K562 (cell line): ENCODE data around the gene TBC1D26. TPM values are rescaled to one million over a fixed set of nuclear protein-coding genes. Genes with fewer than 3 reads are reported as not detected.

ENCODE experiments used
- ATAC-seq: fragments of 200-7000 bp; cut with Tn5 transposase; 3 replicates; pipeline ENCODE4 v1.9.1; 2020; ENCODE audit warnings: moderate library complexity
- BruUV-seq: library from RNA; stranded (reverse); fragments of 400-500 nt; replicated peaks from 2 replicates; lab custom pipeline; 2021; lab: Mats Ljungman, UMichigan
- CTCF ChIA-PET: fragments of 300-600 bp; formaldehyde crosslinking; extraction: SDS; loops from one replicate; lab custom pipeline; 2021; ENCODE audit warnings: low intra/inter-chr PET ratio; lab: Yijun Ruan, JAX
- POLR2A ChIA-PET: fragments of 300-600, 350-650 bp; sonication (Branson Sonifier 250); formaldehyde crosslinking; extraction: SDS; loops from one replicate; lab custom pipeline; 2021; ENCODE audit warnings: antibody characterized with exemption, inconsistent platforms; lab: Yijun Ruan, JAX
- DNase-seq, 4 experiments: peaks; one replicate each; pipeline versions ENCODE4 v3.0.0 to v3.0.0-alpha.2; 2011 to 2018; ENCODE audit warnings: low spot score in 3 of 4, mixed read lengths in 3 of 4; ENCODE audit errors: extremely low read depth in 1 of 4
- FAIRE-seq: peaks from 2 replicates; lab custom pipeline; 2011; peaks lifted over from hg19 to GRCh38; lab: Jason Lieb, UNC
- H2AFZ ChIP-seq: 2 replicates; pipeline ENCODE4 v1.6.0; 2011; ENCODE audit warnings: low read depth, low read length, control low read depth, inconsistent platforms
- H3K27ac ChIP-seq: fragments of 200-600 bp; 3 replicates; pipeline ENCODE4 v1.8.0; 2011; ENCODE audit warnings: low read depth, mild to moderate bottlenecking, control low read depth, inconsistent platforms, low read length, moderate library complexity, mixed read lengths; ENCODE audit errors: extremely low read depth
- H3K27me3 ChIP-seq, 2 experiments: fragments of 300-600 bp in 1 of 2; 2 replicates in 1 of 2; 3 replicates in 1 of 2; pipeline versions ENCODE4 v1.6.0 to v1.8.0; 2011; ENCODE audit warnings: inconsistent platforms in 2 of 2, low read length in 2 of 2, mild to moderate bottlenecking in 1 of 2, mixed read lengths in 1 of 2, moderate library complexity in 1 of 2; ENCODE audit not compliant: control insufficient read depth in 2 of 2, insufficient read depth in 2 of 2
- H3K36me3 ChIP-seq: fragments of 300-600 bp; 3 replicates; pipeline ENCODE4 v1.8.0; 2011; ENCODE audit warnings: mild to moderate bottlenecking, low read length, inconsistent platforms; ENCODE audit not compliant: control insufficient read depth, insufficient read depth
- H3K4me1 ChIP-seq, 2 experiments: fragments of 200-600 bp in 1 of 2; replicated peaks in 1 of 2; 2 replicates in 1 of 2; 3 replicates in 1 of 2; pipeline versions ENCODE4 v1.5.1 to v1.8.0; 2011; ENCODE audit warnings: inconsistent platforms in 2 of 2, low read length in 2 of 2, mild to moderate bottlenecking in 1 of 2, mixed read lengths in 1 of 2, moderate library complexity in 1 of 2; ENCODE audit not compliant: control insufficient read depth in 2 of 2, insufficient read depth in 2 of 2
- H3K4me2 ChIP-seq: 2 replicates; pipeline ENCODE4 v1.6.1; 2011; ENCODE audit warnings: low read length, control low read depth, inconsistent platforms, mixed read lengths; ENCODE audit not compliant: insufficient read depth
- H3K4me3 ChIP-seq: fragments of 200-600 bp; sonication (generic), shearing (Covaris generic); 2 replicates; pipeline ENCODE4 v1.5.1; 2016; ENCODE audit warnings: control low read depth, inconsistent platforms
- H3K79me2 ChIP-seq: fragments of 200-600 bp; 3 replicates; pipeline ENCODE4 v1.8.0; 2011; ENCODE audit warnings: low read length, inconsistent platforms; ENCODE audit not compliant: control insufficient read depth, insufficient read depth
- H3K9ac ChIP-seq, 2 experiments: 2 replicates each; pipeline versions ENCODE4 v1.6.0 to v1.6.1; 2011; ENCODE audit warnings: low read depth in 2 of 2, low read length in 2 of 2, control low read depth in 1 of 2, inconsistent platforms in 1 of 2, mild to moderate bottlenecking in 1 of 2, mixed read lengths in 1 of 2; ENCODE audit not compliant: insufficient read depth in 1 of 2
- H3K9me1 ChIP-seq: one replicate; pipeline ENCODE4 v1.6.0; 2011; ENCODE audit warnings: inconsistent platforms, mild to moderate bottlenecking, low read length, moderate library complexity; ENCODE audit not compliant: control insufficient read depth, insufficient read depth
- H3K9me3 ChIP-seq: replicated peaks from 2 replicates; pipeline ENCODE4 v1.5.1; 2011; ENCODE audit warnings: low read depth, low read length, inconsistent platforms; ENCODE audit not compliant: control insufficient read depth, insufficient read depth
- H4K20me1 ChIP-seq: replicated peaks from 2 replicates; pipeline ENCODE4 v1.6.1; 2011; ENCODE audit warnings: low read length, inconsistent platforms, mixed read lengths; ENCODE audit not compliant: control insufficient read depth, insufficient read depth
- ARID3A ChIP-seq: IDR thresholded peaks from 2 replicates; pipeline ENCODE4 v1.6.1; 2012; ENCODE audit warnings: low read depth, low read length, improper control_type of control experiment, borderline replicate concordance
- ATF4 ChIP-seq: fragments of 450-650 bp; formaldehyde crosslinking; IDR thresholded peaks from 2 replicates; pipeline ENCODE4 v1.4.0; 2022; ENCODE audit warnings: mild to moderate bottlenecking, moderate library complexity
- BCL6 ChIP-seq: fragments of 250-450 bp; sonication (Bioruptor Pico); IDR thresholded peaks from 2 replicates; pipeline ENCODE4 v1.4.0; 2020
- BCLAF1 ChIP-seq, 2 experiments: fragments of 450-650 bp in 1 of 2; IDR thresholded peaks; 2 replicates each; pipeline ENCODE4 v1.6.1; 2011 to 2017; ENCODE audit warnings: low read depth in 2 of 2, antibody characterized with exemption in 1 of 2, borderline replicate concordance in 1 of 2, low read length in 1 of 2, mild to moderate bottlenecking in 1 of 2, mixed read lengths in 1 of 2; ENCODE audit not compliant: control insufficient read depth in 1 of 2
- CBX1 ChIP-seq: sonication (generic); IDR thresholded peaks from 2 replicates; pipeline ENCODE4 v1.6.1; 2016; ENCODE audit warnings: antibody characterized with exemption, low read depth, mild to moderate bottlenecking
- ELF2 ChIP-seq: fragments of 250-450 bp; sonication (Bioruptor Pico); IDR thresholded peaks from 2 replicates; pipeline ENCODE4 v1.5.0; 2021; ENCODE audit warnings: mild to moderate bottlenecking
- EZH2 ChIP-seq: IDR thresholded peaks from 2 replicates; pipeline ENCODE4 v1.6.1; 2012; ENCODE audit warnings: low read depth, mild to moderate bottlenecking, inconsistent platforms, low read length, borderline replicate concordance
- L3MBTL2 ChIP-seq: fragments of 450-650 bp; IDR thresholded peaks from 2 replicates; pipeline ENCODE4 v1.6.1; 2016; ENCODE audit warnings: mild to moderate bottlenecking, moderate library complexity
- LCOR ChIP-seq: sonication (generic); formaldehyde crosslinking; IDR thresholded peaks from 2 replicates; pipeline ENCODE4 v1.8.0; 2022; ENCODE audit warnings: mild to moderate bottlenecking, missing genetic modification reagents
- NFXL1 ChIP-seq: fragments of 450-650 bp; formaldehyde crosslinking; IDR thresholded peaks from 2 replicates; pipeline ENCODE4 v1.4.0; 2021; ENCODE audit warnings: mild to moderate bottlenecking
- SAFB2 ChIP-seq: fragments of 200-400 bp; formaldehyde crosslinking; IDR thresholded peaks from 2 replicates; pipeline ENCODE4 v1.6.1; 2018; ENCODE audit warnings: borderline replicate concordance, low read length, low read depth, moderate library complexity; ENCODE audit not compliant: severe bottlenecking
- SMAD1 ChIP-seq: fragments of 150-350 bp; IDR thresholded peaks from 2 replicates; pipeline ENCODE4 v1.6.1; 2014; ENCODE audit warnings: low read length, low read depth; ENCODE audit not compliant: partially characterized antibody
- SOX6 ChIP-seq: fragments of 450-650 bp; IDR thresholded peaks from 2 replicates; pipeline ENCODE4 v1.6.1; 2014; ENCODE audit warnings: mild to moderate bottlenecking
- TCF15 ChIP-seq: fragments of 250-450 bp; sonication (Bioruptor Pico); IDR thresholded peaks from 2 replicates; pipeline ENCODE4 v1.8.0; 2022; ENCODE audit warnings: moderate library complexity, mild to moderate bottlenecking, inconsistent platforms
- XRCC3 ChIP-seq: fragments of 450-650 bp; IDR thresholded peaks from 2 replicates; pipeline ENCODE4 v1.6.1; 2017; ENCODE audit warnings: mild to moderate bottlenecking, moderate library complexity
- ZNF444 ChIP-seq: fragments of 250-450 bp; sonication (Bioruptor Pico); IDR thresholded peaks from 2 replicates; pipeline ENCODE4 v1.4.0; 2020; ENCODE audit warnings: mild to moderate bottlenecking, moderate library complexity
- ZNF76 ChIP-seq: fragments of 250-450 bp; sonication (Bioruptor Pico); IDR thresholded peaks from 2 replicates; pipeline ENCODE4 v1.4.0; 2020; ENCODE audit warnings: mild to moderate bottlenecking, moderate library complexity, borderline replicate concordance
- in situ Hi-C: fragments of 300-500 bp; cut with MboI; formaldehyde crosslinking; loops from 4 replicates; pipeline ENCODE4 v1.15.0; 2018; ENCODE audit warnings: inconsistent platforms, mixed read lengths
- intact Hi-C: fragments of 100-400 bp; cut with micrococcal nuclease; formaldehyde crosslinking; loops from 2 replicates; pipeline ENCODE4 v1.14.2; 2022
- polyA plus RNA-seq, 8 experiments: library from polyadenylated mRNA; depleted of rRNA in 4 of 8; stranded (reverse) in 5 of 8; unstranded in 3 of 8; fragments of >200 nt; fragmentation: Nextera tagmentation in 2 of 8; fragmentation: Illumina TruSeq in 1 of 8; extraction: Ambion mirVana in 2 of 8; extraction: Trizol in 1 of 8; gene quantifications; 2 replicates each; pipeline versions ENCODE4 v1.2.1 to v1.2.3, GENCODE V29; 2011 to 2014; ENCODE audit warnings: inconsistent platforms in 1 of 8, missing spikeins in 1 of 8
- total RNA-seq, 7 experiments: library from RNA; depleted of rRNA in 6 of 7; stranded (reverse); fragments of >200 nt in 6 of 7; fragmentation: Illumina TruSeq in 2 of 7; extraction: Trizol in 2 of 7; gene quantifications; 2 replicates each; pipeline versions ENCODE4 v1.2.1 to v1.2.3, GENCODE V29; 2011 to 2021; ENCODE audit warnings: low replicate concordance in 1 of 7
- TF ChIP-seq, protein P1 (sequence below): fragments of 250-450 bp; sonication (Bioruptor Pico); IDR thresholded peaks from 2 replicates; pipeline ENCODE4 v1.8.0; 2021; ENCODE audit warnings: moderate library complexity, mild to moderate bottlenecking, inconsistent platforms

TBC1D26 gene
- total and polyA plus RNA-seq, 9 of the 15 experiments (the other 6 are each of a cell fraction or from before 2014, with no cell fraction given): 0.08 TPM; not detected in 8

- Histone ChIP-seq H3K79me2 (no peaks in the 10 kb centered on the region), H3K9ac (no peak overlapping the region), H4K20me1 (no peaks in the 10 kb centered on the region), H3K36me3 (no peaks in the 10 kb centered on the region), H2AFZ (no peak overlapping the region), H3K4me1 (no peaks in the 10 kb centered on the region), H3K4me3 (no peak overlapping the region), H3K9me3 (no peaks in the 10 kb centered on the region), H3K4me2 (no peak overlapping the region), H3K27me3 (no peaks in the 10 kb centered on the region), H3K9me1 (no peaks in the 10 kb centered on the region), H3K27ac (no peak overlapping the region)
- DNase-seq: no peak
- intact Hi-C loops: no loop called here
- in situ Hi-C loops: no loop called here
- no peak for ATAC-seq
- ChIA-PET POLR2A (no interaction called here), CTCF (no interaction called here)
- no peak for FAIRE-seq
- no TSS peak for BruUV-seq
- TF ChIP-seq TCF15 (no peak), ARID3A (no peak), CBX1 (no peak), SOX6 (no peak), ZNF444 (CRISPR knock-in tag) (no peak), ZNF76 (CRISPR knock-in tag) (no peak), BCL6 (CRISPR knock-in tag) (no peak), XRCC3 (no peak), ELF2 (no peak), LCOR (no peak), SMAD1 (no peak), L3MBTL2 (no peak), ATF4 (no peak), NFXL1 (no peak), EZH2 (no peak), BCLAF1 (IDR thresholded peaks at IDR 0.05; ENCODE audit: borderline replicate concordance in 1 of 2, control insufficient read depth in 1 of 2, low read depth in 2 of 2, low read length in 1 of 2) (no peak), SAFB2 (no peak)
- TF ChIP-seq, protein P1, sequence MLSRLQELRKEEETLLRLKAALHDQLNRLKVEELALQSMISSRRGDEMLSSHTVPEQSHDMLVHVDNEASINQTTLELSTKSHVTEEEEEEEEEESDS (CRISPR knock-in tag): no peak
Observed at GRCh38 chr17:15776871-15777270, 44.8 kb downstream of the TBC1D26 start.
